H4 (cell line): ENCODE data around the gene MCM7. TPM values are rescaled to one million over a fixed set of nuclear protein-coding genes. Genes with fewer than 3 reads are reported as not detected.
A peak's percentile ranks its signal among the peaks of the same experiment; 100 is the strongest.
"Not testable (repeated sequence)": the region's sequence is repeated elsewhere in the genome, so short reads cannot be mapped to it uniquely, and the experiment has no call there.

Experiments
- DNase-seq: peaks from one replicate; pipeline ENCODE4 v3.0.0-alpha.2; 2015; ENCODE audit warnings: low spot score
- total RNA-seq: library from RNA; depleted of rRNA; stranded (reverse); fragments of >200 nt; shearing (Covaris generic); gene quantifications from 2 replicates; pipeline ENCODE4 v1.2.3, GENCODE V29; 2014; rRNA removed

Gene MCM7
- total RNA-seq, result 258 and 299 TPM in 2 replicates

DNA sequence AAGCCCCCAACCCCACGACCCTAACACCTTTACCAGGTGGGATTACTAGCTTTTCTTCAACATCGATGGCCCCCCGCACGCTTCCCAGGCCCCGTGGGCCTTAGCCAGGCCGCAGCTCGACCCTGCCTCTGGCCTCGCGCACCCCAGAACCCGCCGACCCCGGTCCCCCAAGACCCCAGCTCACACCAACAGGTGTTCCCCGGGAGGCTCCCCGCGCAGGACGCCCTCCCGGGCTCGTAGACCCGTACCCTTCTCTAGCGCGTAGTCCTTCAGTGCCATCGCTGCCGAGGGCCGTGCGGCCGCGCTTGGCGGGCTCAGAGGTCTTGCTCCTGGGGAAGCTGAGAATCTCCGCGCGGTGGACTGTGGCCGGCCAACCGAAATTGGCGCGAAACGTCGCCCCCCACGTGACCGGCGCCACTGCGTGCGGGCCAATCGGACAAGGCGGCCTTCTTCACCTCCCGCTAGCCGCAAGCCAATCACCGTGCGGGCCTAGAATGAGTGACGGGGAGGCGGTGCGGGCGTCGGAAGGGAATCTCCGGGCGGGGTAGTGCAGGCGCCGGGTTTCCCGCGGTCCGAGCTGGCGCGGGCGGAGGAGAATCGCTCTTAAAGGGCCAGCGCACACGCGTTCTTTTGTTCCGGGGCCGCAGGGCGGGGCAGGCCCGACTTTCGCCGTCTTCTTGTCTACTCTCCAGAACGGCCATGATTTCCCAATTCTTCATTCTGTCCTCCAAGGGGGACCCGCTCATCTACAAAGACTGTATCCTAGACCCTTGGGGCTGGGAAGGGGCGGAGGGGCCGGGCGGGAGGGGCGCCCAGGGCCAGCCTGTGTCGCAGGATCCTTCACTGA lies at the start of gene MCM7, which contains the start of gene AP4M1:
Gene MCM7, minus strand, starts transcription at position 382 of the 847 bp plus-strand sequence. Its CDS starts 103 bp downstream, at position 279.
Gene AP4M1, plus strand, starts transcription at position 628 of the 847 bp plus-strand sequence. Its CDS starts 72 bp downstream, at position 700.
- DNase-seq, result peak; percentile 99

DNA sequence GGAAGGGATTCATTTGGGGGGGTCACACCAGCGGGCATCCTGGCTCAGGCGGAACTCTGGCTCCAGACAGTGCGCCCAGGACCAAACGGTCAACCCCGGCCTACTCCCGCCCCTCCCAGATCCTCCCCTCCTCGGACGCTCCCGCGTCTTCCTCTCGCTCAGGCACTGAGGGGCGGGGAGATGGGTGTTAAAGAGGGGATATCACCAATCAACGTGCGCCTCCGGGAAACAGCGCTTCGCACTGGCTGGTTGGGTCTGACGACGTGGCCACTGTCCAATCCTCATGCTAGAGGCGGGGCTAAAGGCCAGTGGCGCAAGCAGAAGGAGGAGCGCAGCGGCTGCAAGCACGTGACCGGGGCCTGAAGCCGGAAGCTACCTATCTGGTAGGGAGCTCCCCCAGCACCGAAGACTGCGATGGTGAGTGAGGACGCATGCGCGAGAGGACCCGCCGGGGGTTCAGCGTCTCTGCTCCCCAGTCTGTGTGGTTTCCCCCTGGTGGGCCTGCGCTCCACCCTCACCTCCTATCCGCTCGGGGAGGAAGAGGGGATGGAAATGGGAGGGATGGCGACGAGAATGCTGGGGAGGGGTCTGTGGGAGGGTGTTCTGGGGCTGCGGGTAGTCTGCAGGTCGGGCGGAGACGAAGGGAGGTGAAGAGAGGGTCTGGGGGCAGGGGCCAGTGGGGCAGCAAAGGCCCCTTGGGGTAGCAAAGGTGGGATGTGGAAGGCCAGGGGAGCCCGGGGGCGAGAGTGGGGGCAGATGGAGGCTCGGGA lies 47.5 kb upstream of the MCM7 start, which contains the start of gene LAMTOR4:
Gene LAMTOR4, plus strand, starts transcription at position 360 of the 770 bp plus-strand sequence. Its CDS starts 55 bp downstream, at position 415.
- DNase-seq, result peak; percentile 100

DNA sequence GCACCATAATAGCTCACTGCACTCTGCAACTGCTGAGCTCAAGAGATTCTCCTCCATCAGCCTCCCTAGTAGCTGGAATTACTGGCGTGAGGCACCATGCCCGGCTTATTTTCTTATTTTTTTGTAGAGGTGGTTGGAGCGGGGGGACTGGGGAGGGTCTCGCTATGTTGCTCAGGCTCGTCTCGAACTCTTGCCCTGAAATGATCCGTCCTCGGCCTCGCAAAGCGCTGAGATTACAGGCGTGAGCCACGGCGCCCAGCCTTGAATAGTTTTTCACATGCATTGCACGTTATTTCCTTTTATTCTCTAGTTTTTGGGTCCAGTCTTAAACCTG lies 47.0 kb upstream of the MCM7 start:
- no peak for DNase-seq

DNA sequence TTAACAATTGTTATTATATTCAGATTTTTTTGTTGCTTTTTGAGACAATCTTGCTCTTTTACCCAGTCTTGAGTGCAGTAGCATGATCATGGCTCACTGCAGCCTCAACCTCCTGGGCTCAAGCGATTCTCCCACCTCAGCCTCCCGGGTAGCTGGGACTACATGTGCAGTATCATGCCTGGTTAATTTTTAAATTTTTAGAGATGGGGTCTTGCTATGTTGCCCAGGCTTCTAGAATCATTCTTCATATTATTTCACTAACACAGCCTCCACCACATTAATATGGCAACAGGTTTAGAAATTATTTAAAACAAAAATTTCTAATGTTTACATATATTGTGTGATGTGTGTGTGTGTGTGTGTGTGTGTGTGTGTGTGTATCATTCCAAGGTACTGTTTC lies 46.1 kb upstream of the MCM7 start:
- no peak for DNase-seq

DNA sequence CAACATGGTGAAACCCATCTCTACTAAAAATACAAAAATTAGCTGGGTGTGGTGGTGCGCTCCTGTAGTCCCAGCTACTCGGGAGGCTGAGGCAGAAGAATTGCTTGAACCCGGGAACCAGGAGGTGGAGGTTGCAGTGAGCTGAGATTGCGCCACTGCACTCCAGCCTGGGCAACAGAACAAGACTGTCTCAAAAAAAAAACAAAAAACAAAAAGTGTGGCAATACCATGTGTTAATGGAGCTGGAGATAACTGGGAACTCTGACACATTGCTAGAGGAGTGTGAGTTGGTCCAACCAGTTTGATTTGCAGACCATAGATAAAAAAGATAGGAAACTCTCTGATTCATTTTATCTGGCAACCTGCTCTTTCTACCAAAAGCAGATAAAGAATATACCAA lies 45.2 kb upstream of the MCM7 start:
- DNase-seq, result not testable (repeated sequence)

DNA sequence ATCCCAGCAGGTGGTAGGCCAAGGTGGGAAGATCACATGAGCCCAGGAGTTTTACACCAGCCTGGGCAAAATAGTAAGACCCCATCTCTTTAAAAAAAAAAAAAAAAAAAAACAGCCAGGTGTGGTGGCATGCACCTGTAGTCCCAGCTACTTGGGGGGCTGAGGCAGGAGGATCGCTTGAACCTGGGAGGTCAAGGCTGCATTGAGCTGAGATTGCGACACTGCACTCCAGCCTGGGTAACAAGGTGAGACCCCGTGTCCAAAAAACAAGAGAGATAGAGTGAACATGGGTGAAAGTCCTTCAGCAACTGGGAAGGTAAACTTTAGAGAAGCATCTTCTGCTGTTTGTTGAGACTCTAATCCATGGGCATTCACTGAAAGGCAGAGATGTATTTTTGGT lies 41.3 kb upstream of the MCM7 start:
- DNase-seq, result no peak

DNA sequence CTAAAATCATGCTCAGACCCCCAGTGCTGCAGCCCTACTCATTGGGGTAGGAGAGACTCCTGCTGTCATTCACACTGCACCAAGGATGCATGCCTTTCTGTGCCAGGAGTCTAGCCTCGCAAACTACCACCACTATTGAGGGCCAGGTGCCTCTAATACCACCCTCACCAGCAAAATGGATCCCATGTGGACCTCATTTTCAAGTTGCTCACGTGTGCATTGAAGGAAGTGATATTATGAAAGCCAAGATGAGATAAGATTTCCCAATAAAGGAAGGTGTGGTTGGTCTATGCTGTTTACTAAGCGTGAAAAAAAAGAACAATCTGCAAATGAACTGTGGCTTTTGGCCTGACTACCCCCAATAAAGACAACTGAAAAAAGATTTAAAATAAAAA lies 40.4 kb upstream of the MCM7 start:
- DNase-seq, result no peak

DNA sequence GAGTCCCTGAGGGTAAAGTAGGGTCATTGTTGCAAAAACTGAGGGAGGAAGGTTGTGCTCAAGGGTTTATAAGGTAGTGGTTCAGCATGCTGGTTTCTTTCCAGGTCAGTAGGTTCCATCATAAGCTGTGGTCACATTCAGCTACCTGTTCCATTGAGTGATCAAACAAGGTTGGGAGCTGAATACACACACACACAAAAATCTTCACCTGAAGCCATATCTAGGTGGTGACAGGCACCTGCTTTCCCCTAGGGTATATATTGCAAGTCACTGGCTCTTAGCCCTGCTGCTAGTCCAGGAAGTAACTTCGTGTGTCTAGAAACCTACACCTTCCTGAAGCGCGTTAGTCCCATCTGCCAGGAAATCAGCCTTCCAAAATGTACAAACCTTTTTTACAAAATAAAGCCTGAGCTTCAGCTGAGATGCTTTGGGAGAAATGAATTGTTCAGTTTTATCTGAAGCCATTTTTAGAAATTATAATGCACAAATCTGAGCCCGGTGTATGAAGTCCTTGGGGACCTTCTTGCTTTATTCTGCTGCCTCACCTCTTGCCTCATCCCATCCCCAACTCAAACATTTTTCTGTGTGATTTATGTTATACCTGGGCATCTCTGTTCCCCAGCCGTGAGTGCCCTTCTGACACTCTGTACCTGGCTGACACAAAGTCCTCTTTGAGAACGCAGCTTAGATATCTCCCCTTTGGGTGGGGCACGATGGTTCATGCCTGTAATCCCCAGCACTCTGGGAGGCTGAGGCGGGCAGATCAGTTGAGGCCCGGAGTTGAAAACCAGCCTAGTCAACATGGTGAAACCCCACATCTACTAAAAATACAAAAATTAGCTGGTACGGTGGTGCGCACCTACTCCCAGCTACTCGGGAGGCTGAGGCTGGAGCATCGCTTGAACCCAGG lies 36.9 kb upstream of the MCM7 start:
- no peak for DNase-seq

DNA sequence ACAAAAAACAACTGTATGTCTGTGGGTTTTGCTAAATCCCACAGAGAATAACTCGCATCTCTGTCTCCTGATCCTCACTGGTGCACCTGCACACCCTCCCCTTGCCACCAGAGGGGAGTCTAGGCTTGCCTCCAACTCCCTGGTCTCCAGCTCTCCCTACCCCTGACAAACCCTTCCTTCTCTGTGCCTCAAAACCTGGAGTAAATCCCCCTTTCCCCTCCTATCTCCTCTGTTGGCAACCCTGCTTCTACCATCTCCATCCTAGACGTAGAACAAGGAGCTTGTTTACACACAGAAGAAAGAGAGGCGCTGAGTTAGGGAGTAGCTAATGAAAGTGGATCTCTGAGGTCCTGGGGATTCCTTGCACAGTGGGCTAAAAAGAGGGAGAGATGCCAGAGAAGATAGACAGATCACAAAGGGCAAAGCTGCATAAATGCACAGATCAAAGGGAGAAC lies 31.5 kb upstream of the MCM7 start:
- DNase-seq, result peak; percentile 67

DNA sequence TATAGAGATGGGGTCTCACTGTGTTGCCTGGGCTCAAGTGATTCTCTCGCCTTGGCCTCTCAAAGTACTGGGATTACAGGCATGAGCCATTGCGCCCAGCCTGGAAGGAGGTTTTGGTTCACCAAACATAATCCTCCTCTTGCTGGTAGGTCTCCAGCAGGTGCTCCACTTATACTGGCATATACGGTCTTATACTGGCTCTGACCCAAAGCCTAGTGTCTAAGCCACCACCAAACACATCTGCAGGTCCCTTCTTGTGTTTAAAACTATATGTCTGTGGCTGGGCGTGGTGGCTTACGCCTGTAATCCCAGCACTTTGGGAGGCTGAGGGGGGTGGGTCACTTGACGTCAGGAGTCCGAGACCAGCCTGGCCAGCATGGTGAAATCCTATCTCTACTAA lies 30.9 kb upstream of the MCM7 start:
- DNase-seq, result no peak

DNA sequence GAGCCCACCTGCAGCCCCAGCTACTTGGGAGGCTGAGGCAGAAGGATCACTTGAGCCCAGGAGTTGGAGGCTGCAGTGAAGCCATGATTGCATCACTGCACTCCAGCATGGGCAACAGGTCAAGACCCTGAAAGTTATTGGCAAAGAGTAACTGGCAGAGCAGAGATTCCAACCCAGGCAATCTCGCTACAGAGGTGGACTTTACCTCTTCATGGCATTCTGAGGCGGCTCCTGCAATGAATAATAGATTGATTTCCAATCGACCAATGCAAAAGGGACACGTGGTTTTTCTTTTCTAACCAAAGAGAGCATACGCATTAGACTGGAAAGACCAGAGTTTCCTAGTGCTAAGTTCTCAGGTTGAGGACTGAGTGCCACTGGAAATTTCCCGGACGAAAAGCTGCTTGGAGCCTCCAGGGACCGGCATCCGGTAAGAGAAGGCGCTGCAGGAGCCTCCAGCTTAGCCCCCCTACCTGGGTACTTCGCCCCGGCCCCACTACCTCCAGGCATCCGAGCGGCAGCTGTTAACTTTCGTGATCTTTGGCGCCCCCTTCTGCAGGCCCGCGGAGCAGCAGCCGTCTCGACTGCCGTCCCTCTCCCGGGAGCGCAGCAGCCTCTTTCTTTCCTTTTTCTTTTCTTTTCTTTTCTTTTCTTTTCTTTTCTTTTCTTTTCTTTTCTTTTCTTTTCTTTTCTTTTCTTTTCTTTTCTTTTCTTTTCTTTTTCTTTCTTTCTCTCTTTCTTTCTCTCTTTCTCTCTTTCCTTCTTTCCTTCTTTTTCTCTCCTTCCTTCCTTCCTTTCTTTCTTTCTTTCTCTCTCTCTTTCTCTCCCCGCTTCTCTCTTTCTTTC lies 29.6 kb upstream of the MCM7 start:
- DNase-seq, result no peak

DNA sequence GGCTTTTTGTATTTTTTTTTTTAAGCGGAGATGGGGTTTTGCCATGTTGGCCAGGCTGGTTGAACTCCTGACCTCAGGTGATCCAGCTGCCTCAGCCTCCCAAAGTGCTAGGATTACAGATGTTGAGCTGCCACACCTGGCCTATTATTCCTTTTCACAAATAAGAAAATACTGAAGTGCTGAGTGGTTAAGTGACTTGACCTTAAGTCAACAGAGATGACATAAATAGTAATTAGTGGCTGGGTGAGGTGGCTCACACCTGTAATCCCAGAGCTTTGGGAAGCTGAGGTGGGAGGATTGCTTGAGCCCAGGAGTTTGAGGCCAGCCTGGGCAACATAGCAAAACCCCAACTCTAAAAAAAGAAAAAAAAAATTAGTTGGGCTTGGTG lies 29.0 kb upstream of the MCM7 start:
- not testable (repeated sequence) for DNase-seq

DNA sequence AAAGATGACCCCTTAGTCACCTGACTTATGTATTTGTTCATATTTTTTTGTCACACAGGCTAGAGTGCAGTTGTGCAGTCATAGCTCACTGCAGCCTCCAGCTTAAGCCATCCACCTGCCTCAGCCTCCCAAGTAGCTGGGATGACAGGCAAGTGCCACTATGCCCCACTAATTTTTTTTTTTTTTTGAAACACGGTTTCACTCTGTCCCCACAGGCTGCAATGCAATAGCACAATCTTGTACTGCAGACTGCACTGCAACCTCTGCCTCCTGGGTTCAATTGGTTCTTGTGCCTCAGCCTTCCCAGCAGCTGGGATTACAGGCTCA lies 27.4 kb upstream of the MCM7 start:
- DNase-seq, result no peak

DNA sequence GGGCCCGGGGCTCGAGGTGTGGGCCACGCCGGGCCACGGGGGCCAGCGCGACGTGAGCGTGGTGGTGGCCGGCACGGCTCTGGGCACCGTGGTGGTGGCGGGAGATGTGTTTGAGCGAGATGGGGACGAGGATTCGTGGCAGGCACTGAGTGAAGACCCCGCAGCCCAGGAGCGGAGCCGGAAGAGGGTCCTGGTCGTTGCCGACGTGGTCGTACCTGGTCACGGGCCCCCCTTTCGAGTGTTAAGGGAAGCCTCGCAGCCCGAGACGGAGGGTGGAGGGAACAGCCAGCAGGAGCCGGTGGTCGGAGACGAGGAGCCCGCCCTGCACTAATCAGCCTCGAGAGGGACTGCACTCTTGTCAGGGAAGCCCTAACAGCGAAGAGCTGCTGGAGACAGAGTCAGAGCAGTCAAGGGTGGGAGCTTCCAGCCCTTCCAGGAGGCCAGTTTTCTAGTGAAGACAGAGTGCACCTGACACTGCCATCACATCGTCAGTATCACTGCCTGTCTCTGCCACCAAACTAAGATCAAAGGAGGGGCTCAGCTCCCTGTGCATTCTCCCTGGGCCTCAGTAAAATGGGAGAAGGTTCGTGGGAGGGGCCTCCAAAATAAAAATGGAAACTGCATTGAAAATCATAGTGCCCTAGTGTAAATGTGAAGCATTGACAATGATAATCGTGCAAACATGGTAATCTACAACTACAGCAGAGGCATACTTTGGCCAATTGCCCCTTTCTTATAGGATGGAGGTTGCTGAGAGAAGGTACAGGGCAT lies 26.9 kb upstream of the MCM7 start:
- DNase-seq, result no peak

DNA sequence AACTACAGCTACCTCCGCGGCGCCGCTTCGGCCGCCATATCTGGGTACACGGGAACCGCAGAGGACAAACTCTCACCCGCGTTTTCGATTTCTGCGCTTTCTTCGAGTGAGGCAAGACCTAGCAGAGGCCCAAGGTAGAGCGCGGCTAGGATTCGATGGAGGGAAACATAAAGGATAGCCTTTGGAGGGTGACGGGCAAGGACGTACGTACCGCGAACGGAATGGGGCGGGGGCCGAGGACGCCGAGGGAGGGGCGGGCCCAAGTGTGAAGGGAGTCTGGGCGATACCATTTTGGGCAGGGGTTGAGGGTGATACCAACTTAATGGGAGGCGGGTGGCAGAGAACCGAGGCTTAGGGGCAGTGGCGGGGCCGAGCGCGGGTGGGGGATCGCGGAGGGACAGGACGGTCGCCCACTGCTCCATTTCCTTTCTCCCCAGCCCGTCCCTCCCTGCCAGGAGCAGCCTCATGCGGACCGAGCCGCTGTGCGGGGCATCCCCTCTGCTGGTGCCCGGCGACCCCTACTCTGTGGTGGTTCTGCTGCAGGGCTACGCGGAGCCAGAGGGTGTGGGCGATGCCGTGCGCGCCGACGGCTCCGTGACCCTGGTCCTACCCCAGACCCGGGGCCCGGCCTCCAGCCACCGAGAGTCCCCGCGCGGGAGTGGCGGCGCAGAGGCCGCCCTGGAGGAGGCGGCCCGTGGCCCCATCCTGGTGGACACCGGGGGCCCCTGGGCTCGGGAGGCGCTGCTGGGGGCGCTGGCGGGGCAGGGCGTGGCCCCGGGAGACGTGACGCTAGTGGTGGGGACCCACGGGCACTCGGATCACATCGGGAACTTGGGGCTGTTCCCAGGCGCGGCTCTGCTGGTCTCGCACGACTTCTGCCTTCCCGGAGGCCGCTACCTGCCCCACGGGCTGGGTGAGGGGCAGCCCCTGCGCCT lies 26.0 kb upstream of the MCM7 start, which contains the start of gene MBLAC1:
Gene MBLAC1, plus strand, starts transcription at position 37 of the 935 bp plus-strand sequence. Its CDS starts 429 bp downstream, at position 466.
- DNase-seq, result peak; percentile 84

DNA sequence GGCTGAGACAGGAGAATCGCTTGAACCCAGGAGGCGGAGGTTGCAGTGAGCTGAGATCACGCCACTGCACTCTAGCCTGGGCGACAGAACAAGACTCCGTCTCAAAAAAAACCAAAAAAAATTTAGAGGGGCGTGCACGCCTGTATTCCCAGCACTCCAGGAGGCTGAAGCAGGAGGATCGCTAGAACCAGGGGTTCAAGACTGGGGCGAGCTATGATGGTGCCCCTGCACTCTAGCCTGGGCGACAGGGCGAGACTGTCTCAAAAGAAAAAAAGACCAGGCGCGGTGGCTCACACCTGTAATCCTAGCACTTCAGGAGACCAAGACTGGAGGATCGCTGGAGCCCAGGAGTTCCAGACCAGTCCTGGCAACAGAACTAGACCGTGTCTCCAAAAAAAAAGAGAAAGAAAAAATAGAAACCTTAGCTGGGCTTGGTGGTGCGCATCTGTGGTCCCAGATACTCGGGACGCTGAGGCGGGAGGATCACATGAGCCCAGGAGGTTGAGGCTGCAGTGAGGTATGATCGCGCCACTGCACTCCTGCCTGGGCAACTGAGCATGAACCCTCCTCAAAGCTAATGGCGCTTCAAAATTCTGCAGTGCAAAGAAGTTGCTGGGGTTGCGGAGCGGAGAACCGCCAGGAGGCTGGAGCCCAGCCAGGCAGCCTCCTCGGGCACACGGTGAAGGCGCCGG lies 25.2 kb upstream of the MCM7 start:
- DNase-seq, result no peak

DNA sequence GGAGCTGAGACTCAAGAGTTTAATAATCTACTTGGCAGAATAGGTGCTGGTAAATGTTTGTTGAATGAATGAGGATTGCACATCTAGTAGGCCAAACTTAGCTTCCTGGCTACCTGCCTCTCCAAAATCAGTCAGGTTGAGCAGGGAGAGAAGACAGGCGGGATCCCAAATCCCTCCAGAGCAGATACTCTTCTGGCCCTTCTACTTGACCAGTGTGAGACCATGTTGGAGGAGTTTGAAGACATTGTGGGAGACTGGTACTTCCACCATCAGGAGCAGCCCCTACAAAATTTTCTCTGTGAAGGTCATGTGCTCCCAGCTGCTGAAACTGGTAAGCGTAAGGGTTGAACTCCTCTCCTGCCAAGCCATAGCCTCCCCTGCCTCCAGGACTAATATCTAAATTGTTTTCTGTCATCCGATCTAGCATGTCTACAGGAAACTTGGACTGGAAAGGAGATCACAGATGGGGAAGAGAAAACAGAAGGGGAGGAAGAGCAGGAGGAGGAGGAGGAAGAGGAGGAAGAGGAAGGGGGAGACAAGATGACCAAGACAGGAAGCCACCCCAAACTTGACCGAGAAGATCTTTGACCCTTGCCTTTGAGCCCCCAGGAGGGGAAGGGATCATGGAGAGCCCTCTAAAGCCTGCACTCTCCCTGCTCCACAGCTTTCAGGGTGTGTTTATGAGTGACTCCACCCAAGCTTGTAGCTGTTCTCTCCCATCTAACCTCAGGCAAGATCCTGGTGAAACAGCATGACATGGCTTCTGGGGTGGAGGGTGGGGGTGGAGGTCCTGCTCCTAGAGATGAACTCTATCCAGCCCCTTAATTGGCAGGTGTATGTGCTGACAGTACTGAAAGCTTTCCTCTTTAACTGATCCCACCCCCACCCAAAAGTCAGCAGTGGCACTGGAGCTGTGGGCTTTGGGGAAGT lies 23.4 kb upstream of the MCM7 start:
- DNase-seq, result no peak
